GM12874 (cell line): Measurements from ENCODE around the gene ONECUT2.

Experiments used
- TF ChIP-seq, protein P1 (sequence below): IDR thresholded peaks from 2 replicates; pipeline ENCODE4 v1.5.1; 2011; ENCODE audit warnings: low read depth, mild to moderate bottlenecking, control low read depth, low read length, moderate library complexity; ENCODE audit not compliant: insufficient read depth

Gene ONECUT2

DNA sequence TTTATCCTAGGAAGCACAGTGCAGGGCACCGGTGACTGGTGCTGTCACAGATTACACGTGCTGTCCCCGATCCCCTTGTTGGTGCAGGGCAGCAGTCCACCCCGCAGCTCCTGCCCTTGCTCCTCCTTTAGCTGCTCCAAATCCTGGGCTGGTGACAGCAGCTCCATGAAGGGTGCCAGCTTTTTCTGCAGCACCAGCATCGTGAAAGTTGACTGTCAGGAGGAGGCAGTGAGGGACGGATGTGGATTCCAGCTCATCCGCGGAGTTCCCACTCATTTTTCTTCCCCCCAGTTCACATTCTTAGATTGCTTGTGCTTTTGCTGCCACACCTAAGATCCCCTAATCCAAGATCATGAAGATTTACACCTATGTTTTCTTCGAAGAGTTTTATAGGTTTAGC lies 67.5 kb downstream of the ONECUT2 start:
- TF ChIP-seq, protein P1, sequence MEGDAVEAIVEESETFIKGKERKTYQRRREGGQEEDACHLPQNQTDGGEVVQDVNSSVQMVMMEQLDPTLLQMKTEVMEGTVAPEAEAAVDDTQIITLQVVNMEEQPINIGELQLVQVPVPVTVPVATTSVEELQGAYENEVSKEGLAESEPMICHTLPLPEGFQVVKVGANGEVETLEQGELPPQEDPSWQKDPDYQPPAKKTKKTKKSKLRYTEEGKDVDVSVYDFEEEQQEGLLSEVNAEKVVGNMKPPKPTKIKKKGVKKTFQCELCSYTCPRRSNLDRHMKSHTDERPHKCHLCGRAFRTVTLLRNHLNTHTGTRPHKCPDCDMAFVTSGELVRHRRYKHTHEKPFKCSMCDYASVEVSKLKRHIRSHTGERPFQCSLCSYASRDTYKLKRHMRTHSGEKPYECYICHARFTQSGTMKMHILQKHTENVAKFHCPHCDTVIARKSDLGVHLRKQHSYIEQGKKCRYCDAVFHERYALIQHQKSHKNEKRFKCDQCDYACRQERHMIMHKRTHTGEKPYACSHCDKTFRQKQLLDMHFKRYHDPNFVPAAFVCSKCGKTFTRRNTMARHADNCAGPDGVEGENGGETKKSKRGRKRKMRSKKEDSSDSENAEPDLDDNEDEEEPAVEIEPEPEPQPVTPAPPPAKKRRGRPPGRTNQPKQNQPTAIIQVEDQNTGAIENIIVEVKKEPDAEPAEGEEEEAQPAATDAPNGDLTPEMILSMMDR, result no peak

DNA sequence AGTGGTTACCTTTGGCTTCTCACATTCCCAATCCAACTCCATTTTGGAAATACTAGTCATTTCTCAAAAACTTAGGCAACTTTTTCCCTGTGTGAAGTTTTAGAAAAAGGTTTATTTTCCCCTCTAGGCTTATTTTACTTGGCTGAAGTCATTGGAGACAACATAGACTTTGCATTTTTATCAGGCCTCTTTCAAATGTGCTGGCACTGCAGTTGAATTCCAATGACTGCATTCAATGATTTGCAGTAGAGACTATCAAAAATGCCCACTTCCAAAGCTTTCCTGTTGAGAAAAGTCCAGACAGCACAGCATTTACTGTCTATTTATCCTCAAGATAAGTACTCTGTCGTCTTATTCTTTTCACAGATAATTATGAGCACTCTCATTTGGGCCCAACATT lies 70.1 kb downstream of the ONECUT2 start:
- TF ChIP-seq, protein P1, result no peak

DNA sequence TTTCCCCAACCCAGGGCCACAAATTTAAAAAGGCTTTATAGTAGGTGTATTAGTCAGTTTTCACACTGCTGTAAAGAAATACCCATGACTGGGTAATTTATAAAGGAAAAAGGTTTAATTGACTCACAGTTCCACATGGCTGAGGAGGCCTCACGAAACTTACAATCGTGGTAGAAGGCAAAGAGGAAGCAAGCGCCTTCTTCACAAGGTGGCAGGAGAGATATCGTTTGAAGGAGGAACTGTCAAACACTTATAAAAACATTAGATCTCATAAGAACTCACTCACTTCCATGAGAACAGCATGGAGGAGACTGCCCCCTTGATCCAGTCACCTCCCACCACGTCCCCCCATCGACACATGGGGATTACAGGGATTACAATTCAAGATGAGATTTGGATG lies 80.9 kb downstream of the ONECUT2 start:
- TF ChIP-seq, protein P1, result no peak

DNA sequence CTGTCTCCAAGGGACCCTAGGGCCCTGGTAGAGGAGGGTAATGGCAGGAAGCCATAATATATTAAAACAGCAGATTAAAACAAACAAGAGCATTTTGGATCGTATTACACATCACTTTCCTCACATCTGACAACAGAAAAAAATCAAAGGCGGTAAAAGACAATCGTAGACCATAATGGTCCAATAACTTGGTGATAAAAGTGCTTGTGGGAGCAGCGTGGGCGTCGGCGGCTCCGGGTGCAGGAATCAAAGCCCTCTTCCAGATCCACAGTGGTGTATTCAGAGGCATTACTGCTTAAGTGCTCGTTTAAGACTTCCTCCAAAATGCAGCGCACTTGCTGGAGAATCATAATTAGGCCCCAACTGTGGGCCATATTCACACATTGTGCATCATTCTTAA lies 83.4 kb downstream of the ONECUT2 start:
- TF ChIP-seq, protein P1, result no peak

DNA sequence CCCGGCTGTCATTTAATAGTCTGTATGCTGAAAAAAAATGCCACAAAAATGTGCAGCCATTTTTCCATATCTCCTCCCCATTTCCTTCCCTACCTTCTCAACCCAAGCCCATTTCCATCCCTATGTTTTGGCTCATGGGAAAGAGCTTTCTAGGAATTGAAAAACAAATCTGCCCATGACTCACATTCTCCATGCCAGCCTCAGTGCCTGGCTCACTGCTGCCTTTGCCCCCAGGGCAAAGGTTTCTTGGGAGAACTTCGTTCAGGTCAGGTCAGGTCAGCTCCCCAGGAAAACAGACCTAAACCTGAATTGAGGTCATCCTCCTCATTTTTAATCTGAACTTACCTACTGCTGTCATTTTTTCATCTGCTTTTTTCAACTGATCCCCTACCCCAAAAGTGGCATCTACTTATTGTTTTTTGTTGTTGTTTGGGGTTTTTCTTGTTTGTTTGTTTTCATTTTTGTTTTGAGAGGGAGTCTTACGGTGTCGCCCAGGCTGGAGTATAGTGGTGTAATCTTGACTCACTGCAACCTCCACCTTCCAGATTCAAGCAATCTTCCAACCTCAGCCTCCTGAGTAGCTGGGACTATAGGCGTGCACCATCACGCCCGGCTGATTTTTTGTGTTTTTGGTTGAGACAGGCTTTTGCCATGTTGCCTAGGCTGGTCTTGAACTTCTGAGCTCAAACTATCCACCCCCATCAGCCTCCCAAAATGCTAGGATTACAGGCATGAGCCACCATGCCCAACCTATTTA lies 84.7 kb downstream of the ONECUT2 start:
- TF ChIP-seq, protein P1, result no peak

DNA sequence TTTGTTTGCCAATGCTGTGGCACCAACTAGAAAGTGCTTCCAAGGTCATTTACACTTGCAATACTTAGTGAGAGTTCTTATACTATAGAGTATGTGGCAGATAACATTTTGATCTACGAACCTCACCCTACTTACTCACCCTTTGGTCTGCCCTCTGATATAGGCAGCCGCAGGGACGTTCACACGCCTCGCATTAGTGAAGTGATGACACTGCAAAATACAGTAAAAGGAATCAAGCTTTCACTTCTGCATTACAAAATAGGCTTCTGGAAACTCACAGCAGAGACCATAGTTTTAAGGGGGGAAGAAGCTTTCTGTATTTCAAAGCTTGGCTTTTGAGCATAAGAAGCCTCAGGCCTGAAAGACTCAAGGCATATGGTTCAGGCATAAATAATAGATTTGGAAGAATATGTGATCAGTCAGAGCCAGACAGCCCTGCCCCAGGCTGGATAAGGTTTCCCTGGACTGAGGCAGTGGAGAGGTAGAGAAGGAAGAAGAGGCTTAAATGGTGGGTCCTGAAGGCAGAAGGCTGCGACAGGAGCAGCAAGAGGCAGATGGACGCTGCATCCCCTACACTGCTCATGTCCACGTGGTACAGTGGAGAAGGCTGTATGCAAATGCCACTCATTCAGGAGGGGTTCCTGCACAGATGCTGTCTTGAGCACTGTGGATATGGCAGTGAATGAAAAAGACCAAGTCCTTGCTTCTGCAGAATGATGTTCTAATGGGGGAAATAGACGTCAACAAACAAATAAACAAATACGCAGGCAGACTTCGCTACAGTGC lies 88.2 kb downstream of the ONECUT2 start:
- TF ChIP-seq, protein P1, result no peak

DNA sequence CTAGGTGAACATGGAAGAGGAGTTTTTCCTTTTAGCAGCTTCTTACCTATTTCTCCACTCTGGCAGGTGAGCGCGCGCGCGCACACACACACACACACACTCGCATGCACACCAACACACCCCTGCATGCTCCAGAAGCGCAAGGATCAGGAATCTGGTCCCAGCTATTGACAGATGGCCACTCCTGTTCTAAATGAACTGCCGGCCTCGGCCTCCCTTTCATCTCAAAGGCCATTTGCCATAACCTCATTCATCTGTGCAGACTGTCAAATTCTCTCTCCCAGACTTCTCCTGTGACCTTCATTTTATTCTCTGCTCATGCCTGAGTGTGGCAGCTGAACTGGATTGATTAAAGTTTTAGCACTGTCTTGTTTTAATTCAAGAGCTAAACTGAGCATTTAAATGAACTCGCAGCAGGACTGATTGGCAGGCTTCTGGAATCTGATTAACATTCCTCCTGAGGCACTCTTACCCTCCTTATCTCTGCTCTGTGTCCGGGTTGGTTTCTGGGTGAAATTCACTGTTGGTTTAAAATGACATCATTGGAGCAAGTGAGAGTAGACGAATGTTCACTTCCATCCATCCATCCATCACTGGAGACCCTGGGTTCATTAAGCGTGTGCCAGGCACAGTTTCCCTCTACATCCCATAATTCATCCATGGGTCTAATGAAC lies 92.5 kb downstream of the ONECUT2 start:
- TF ChIP-seq, protein P1, result no peak
